ENCODE measurements around the gene MIPOL1. TPM values are rescaled to one million over a fixed set of nuclear protein-coding genes. Genes with fewer than 3 reads are reported as not detected.

The MIPOL1 gene
- total and polyA plus RNA-seq, 2 of the 13 experiments (the other 11 are each of a cell fraction or from before 2014, with no cell fraction given), result 8.6 to 34.2 TPM

- Histone ChIP-seq H3K9me3 (ENCODE audit: low read length) (no peaks in the 10 kb centered on the region), H3K36me3 (replicated peaks in 1 of 2; ENCODE audit: control insufficient read depth in 1 of 2, insufficient read depth in 2 of 2, low read length in 2 of 2) (no peaks in the 10 kb centered on the region), H3K4me3 (replicated peaks in 1 of 3; ENCODE audit: insufficient read depth in 1 of 3, low read depth in 2 of 3, low read length in 3 of 3) (no peak overlapping the region), H2AFZ (ENCODE audit: low read length) (peak overlapping the region; percentile 58), H3K27ac (ENCODE audit: extremely low read length, insufficient read depth, low read length) (peak overlapping the region; percentile 62), H3K27me3 (ENCODE audit: control insufficient read depth in 1 of 2, insufficient read depth in 2 of 2, low read length in 2 of 2) (no peaks in the 10 kb centered on the region), H3K4me2 (ENCODE audit: low read depth, low read length) (peak overlapping the region; percentile 38), H3K79me2 (ENCODE audit: insufficient read depth, low read length) (no peaks in the 10 kb centered on the region), H3K9ac (ENCODE audit: insufficient read depth, low read depth, low read length) (no peak overlapping the region), H4K20me1 (ENCODE audit: insufficient read depth, low read length) (no peaks in the 10 kb centered on the region), H3K4me1 (ENCODE audit: insufficient read depth, low read length) (peaks cover 20% of the 10 kb centered on the region)
- no TSS peak for BruUV-seq (replicated peaks)
- intact Hi-C loops (cut with micrococcal nuclease; ENCODE audit: unreplicated experiment) (no loop called here), in situ Hi-C loops (cut with HindIII; ENCODE audit: extremely low pct_ligation_motif_present, low pct_unique_long_range_greater_than_20kb) (no loop called here)
- WGBS (ENCODE audit: low lambda C conversion rate), result 30% methylated on average over 2 of the region's 2 CpGs
- peak; percentile 71 for DNase-seq (ENCODE audit: low spot score)
- ChIA-PET CTCF (ENCODE audit: low intra/inter-chr PET ratio, low total read pairs) (no interaction called here), POLR2A (no interaction called here)
- ATAC-seq, result peak; percentile 98
- no peak for FAIRE-seq
- TF ChIP-seq ZNF644 (CRISPR knock-in tag; IDR thresholded peaks at IDR 0.05; ENCODE audit: low read depth) (peak; percentile 96), ZMYM2 (CRISPR knock-in tag; IDR thresholded peaks at IDR 0.05) (no peak), ZNF883 (CRISPR knock-in tag; IDR thresholded peaks at IDR 0.05; ENCODE audit: not compliant biosample characterization) (no peak), ZNF7 (CRISPR knock-in tag; IDR thresholded peaks at IDR 0.05) (peak; percentile 76; the same call in 1 of the 2 replicates), IKZF1 (IDR thresholded peaks at IDR 0.05) (no peak), PAX8 (CRISPR knock-in tag; IDR thresholded peaks at IDR 0.05; ENCODE audit: borderline replicate concordance) (no peak), ZNF280D (CRISPR knock-in tag; IDR thresholded peaks at IDR 0.05) (0 out of 2 replicates have a peak, but pooled peaks have one; percentile 79), SMAD3 (CRISPR knock-in tag; IDR thresholded peaks at IDR 0.05) (peak; percentile 69; the same call in 1 of the 2 replicates), ZNF256 (CRISPR knock-in tag; conservative IDR thresholded peaks at IDR 0.05) (no peak), SRY (CRISPR knock-in tag; IDR thresholded peaks at IDR 0.05) (no peak), EEA1 (CRISPR knock-in tag; IDR thresholded peaks at IDR 0.05; ENCODE audit: borderline replicate concordance) (no peak), SOX13 (IDR thresholded peaks at IDR 0.05) (no peak), SOX13 (CRISPR knock-in tag; conservative IDR thresholded peaks at IDR 0.05 in 1 of 2, IDR thresholded peaks at IDR 0.05 in 1 of 2) (peak in 1 of 2 experiments; percentile 42; a peak in 1 of 4 replicates), ZNF660 (CRISPR knock-in tag; IDR thresholded peaks at IDR 0.05; ENCODE audit: borderline replicate concordance, low read depth) (no peak), RCOR2 (CRISPR knock-in tag; IDR thresholded peaks at IDR 0.05) (peak; percentile 55; the same call in 1 of the 2 replicates), ZFX (CRISPR knock-in tag; IDR thresholded peaks at IDR 0.05; ENCODE audit: low read depth) (no peak), NR1H2 (CRISPR knock-in tag; IDR thresholded peaks at IDR 0.05; ENCODE audit: borderline replicate concordance, low read depth) (no peak), ZMYM4 (CRISPR knock-in tag; IDR thresholded peaks at IDR 0.05) (peak; percentile 64), FOXP1 (IDR thresholded peaks at IDR 0.05) (no peak), FOXP1 (CRISPR knock-in tag; IDR thresholded peaks at IDR 0.05) (no peak), POGZ (CRISPR knock-in tag; IDR thresholded peaks at IDR 0.05) (peak; percentile 84)
- TF ChIP-seq, protein P1, sequence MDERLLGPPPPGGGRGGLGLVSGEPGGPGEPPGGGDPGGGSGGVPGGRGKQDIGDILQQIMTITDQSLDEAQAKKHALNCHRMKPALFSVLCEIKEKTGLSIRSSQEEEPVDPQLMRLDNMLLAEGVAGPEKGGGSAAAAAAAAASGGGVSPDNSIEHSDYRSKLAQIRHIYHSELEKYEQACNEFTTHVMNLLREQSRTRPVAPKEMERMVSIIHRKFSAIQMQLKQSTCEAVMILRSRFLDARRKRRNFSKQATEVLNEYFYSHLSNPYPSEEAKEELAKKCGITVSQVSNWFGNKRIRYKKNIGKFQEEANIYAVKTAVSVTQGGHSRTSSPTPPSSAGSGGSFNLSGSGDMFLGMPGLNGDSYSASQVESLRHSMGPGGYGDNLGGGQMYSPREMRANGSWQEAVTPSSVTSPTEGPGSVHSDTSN (CRISPR knock-in tag; IDR thresholded peaks at IDR 0.05), result 0 out of 2 replicates have a peak, but pooled peaks have one; percentile 31
- TF ChIP-seq, protein P2, sequence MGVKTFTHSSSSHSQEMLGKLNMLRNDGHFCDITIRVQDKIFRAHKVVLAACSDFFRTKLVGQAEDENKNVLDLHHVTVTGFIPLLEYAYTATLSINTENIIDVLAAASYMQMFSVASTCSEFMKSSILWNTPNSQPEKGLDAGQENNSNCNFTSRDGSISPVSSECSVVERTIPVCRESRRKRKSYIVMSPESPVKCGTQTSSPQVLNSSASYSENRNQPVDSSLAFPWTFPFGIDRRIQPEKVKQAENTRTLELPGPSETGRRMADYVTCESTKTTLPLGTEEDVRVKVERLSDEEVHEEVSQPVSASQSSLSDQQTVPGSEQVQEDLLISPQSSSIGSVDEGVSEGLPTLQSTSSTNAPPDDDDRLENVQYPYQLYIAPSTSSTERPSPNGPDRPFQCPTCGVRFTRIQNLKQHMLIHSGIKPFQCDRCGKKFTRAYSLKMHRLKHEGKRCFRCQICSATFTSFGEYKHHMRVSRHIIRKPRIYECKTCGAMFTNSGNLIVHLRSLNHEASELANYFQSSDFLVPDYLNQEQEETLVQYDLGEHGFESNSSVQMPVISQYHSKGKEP (CRISPR knock-in tag; IDR thresholded peaks at IDR 0.05), result no peak
Measured at GRCh38 chr14:37447883-37448391, 250.2 kb downstream of the MIPOL1 start.
